Activated CD4-positive, alpha-beta T cell treated with anti-CD3 and anti-CD28 coated beads, Interleukin-2, amount 50 U/mL, for 16 hours (primary cell): ENCODE measurements around the gene KCTD2.
"Not testable (repeated sequence)": the region's sequence is repeated elsewhere in the genome, so short reads cannot be mapped to it uniquely, and the experiment has no call there.

Experiments
- DNase-seq: peaks from one replicate; pipeline ENCODE4 v3.0.0-alpha.2; 2020

KCTD2 gene

DNA sequence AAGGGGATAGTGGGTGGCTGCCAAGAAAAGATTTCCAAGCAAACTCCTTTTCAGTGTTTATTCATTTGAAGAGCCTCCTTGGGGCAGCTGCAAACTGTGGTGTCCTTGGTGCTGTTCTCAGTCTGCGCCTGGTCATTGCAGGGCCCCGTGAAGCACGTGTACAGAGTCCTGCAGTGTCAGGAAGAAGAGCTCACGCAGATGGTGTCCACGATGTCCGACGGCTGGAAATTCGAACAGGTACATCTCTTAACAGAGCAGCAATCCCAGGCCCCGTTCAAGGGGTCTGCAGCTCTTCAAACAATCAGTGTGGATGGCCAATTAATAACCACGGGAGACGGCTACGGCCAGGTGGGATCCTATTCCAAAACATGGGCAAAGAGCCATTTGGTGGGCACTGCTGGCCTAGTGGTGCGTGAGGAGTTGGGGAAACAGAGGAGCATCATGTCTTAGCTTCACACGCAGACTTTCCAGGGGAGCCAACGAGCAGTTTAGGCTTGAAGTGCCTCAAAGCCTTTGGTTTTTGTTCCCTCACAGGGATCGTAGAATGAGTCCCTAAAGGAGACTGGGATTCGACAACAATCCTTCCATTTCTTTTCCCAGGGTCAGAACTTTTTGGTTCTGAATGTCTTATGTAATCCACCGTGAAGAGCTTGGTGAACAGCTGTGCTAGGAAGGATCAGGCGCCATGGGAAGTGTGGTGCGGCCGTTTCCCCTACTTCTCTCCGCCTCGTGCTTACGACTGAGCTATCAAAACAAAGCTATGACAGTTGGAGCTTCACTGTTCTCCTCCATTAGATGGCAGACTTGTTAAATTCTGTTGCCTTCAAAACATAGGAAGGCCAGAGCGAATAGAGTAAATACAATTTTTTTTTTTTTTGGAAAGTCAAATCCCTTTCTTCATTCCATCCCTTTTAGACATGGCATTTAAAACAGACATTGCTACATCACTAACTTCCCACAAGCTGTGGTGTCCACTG, 12.6 kb downstream of the KCTD2 start:
- no peak for DNase-seq

DNA sequence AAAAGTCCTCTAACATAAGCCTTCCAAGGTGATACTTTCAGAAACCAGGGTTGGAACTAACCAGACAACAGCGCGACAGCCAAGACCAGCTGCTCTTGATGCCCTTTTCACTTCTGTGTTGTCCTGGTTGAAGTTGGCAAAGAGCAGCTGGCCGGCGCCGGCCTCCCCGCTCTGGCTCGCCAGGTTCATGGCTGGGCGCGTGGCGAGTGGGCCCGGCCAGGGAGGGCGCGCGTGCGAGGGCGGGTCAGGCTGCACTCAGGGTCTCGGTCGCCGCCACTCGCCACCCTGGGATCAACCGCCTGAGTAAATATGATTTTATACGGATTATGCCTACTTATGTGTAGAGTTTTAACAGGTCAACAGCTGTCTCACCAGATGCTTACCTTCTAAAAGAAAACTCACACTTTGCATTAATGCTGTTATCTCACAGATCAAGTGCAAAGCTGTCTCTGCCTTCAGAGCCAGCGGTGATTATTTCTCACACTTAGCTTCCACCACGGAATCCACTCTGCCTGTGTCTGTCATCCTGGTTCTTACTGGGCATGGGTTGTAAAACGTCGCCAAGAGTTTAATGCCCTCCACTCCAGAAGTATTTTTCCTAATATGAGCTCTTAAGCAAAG, 13.5 kb downstream of the KCTD2 start:
- DNase-seq = no peak

DNA sequence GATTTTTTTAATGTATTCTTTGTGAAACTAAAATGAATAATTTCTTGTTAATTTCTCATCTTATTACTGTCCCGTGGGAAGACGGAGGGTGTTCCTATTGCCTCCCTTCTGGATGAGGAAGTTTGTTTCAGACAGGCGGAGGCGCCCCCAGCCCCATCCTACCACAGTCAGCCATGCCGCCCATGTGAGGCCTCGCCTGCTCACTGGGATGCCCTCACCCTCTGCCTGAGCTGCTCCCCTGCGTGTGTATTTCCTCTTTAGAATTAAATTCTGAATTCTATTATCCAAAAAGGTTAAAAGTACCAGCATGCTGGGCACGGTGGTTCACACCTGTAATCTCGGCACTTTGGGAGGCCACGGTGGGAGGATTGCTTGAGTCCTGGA, 14.0 kb downstream of the KCTD2 start:
- DNase-seq = no peak

DNA sequence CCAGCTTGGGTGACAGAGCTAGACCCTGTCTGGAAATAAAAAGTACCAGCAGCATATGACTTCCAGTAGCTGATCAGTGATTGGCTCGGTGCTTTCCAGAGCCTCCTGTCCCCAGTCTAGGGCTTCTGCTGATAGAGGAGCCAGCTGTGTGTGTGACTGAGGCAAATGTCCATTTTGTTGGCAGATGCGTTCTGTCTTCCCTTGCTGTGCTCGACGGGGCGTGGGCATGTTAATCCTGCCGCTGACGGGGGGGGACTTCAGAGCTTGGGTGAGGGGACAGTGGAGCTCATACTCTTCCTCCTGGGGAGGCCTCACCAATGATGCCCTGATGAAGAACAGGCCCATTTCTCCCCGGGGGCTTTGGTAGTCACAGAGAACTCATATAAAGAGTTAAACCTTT, 14.6 kb downstream of the KCTD2 start:
- DNase-seq = no peak

DNA sequence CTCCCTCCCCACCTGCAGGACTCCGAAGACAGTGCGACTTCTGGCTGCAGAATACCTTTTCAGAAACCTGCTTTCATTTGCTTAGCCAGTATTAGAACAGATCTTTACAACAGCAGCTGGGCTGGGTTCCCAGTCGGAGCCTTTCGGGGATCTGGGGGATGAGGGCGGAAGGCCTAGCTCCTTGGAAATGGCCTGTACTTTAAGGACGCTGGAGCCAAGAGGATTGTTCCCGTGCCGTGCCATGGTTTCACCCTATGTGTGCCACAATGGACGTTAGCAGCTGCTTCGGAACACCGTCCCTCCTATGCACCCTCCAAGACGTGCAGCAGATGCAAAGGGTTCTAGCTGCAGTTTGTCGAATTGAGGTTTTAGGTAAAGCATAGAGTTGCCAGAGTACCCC, 16.2 kb downstream of the KCTD2 start:
- DNase-seq = no peak

GRCh38 chr17:75063626-75064025, 16.6 kb downstream of the KCTD2 start:
- no peak for DNase-seq

DNA sequence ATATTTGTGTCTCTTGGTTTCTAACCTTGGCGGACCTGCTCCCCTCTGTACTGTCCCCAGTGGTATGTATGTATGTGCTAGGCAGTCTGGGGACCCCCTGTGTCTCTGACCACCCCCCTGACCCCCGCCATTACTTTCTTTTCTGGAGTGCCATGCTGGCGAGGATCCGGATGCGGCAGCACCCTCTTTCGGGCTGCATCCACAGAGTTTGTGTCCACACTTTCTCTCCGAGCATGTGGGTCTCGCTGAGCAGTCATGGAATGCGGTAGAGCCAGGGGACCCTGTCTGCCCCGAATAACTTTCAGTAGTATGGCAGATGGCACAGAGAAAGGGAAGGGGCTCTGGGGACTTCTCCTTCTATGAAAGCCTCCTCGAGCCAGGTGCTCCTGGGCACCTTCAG, 17.0 kb downstream of the KCTD2 start:
- DNase-seq = no peak

GRCh38 chr17:75064460-75064859, 17.4 kb downstream of the KCTD2 start:
- no peak for DNase-seq

- DNase-seq = no peak
Observed at GRCh38 chr17:75064867-75065561, 18.0 kb downstream of the KCTD2 start.

DNA sequence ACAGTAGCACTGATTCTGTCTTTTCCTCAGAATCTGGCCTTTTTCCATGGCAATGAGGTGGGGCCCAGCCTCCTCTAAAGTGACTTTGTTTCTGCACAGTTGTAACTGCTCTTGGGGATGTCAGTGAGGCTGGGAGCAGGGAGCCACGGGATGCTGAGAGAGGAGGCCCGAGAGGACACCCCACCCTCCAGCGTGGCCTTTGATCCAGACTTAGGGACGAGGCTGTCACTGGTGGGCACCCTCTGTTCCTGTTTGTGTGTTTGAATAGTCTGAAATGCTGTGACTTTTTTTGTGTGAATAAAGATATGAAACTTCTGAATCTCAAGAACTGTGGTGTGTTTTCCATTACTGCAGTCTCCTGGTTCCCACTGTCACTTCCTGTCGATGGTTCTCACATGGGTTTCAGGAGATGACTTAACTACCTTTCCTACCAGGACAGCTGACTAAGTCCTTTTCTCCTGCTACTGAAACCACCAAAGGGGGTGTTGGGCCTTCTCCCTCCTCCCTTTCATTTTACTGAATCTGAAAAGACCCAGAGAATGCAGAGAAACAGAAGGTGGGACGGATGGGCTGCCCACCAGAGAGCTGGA, 18.6 kb downstream of the KCTD2 start:
- peak; percentile 59 for DNase-seq

- DNase-seq = peak; percentile 70
Observed at GRCh38 chr17:75067856-75068255, 20.8 kb downstream of the KCTD2 start.

DNA sequence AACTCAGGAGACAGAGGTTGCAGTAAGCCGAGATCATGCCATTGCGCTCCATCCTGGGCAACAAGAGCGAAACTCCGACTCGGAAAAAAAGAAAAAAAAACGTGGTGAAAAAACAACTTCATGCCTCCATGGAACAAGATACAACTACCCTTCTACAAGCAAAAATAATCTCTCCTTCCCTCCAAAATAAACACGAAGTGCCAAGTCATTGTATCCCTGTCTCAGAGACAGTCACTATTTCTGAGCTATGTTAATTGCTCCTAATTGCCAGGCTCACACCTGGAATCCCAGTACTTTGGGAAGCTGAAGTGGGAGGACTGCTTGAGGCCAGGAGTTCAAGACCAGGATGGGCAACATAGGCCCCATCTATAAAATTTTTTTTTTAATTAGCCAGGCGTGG, 21.7 kb downstream of the KCTD2 start:
- no peak for DNase-seq

DNA sequence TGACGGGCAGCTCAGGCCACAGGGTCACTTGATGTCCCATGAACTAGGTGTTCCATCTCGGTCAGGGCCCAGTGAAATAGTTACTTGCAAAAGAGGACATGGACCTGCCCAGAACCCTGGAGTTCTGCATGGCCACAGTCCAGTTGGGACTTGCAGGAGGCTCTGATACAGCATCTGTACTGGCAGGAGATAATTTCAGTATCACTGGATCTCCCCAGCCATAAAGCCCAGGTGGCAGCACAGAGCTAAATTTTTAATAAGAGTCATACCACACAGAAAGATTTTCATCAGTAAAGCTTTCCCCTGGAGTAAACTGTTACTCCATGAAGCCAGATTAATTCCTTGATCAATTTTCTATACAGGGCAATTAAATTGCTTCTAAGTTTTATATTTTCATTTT, 22.8 kb downstream of the KCTD2 start:
- DNase-seq = no peak

DNA sequence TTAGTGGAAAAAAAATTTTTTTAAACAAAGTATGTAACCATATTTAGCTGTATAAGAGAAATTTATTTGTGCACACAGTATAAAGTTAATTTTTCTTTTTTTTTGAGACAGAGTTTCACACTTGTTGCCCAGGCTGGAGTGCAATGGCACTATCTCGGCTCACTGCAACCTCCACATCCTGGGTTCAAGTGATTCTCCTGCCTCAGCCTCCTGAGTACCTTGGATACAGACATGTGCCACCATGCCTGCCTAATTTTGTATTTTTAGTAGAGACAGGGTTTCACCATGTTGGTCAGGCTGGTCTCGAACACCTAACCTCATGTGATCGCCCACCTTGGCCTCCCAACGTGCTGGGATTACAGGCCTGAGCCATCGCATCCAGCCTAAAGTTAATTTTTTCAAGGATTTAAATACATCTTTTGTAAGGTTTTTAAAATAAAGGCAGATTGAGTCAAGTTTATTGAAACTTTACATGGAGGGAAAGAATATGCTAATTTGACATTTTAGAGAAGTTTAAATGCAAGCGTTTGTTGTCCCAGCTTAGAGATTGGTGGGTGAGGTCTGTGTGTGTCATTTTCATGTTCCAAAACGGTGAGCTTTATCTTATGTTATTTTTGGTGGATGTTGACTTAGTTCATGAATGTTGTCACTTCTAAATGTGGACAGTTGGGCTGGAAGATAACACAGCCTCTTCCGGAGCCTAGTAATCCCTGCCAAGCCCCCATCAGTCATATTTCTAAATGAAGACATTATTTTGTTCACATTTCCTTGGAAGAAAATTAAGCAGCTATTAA, 24.6 kb downstream of the KCTD2 start:
- DNase-seq = not testable (repeated sequence)

DNA sequence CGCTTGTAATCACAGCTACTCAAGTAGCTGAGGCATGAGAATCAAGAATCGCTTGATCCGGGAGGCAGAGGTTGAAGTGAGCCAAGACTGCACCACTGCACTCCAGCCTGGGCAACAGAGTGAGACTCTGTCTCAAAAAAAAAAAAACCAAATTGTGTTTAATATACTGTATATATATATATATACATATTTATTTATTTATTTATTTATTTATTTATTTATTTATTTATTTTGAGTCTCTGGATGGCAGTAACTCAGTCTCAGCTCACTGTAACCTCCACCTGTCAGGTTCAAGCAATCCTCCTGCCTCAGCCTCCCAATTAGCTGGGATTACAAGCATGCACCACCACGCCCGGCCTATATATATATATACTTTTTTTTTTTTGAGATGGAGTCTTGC, 25.9 kb downstream of the KCTD2 start:
- DNase-seq = not testable (repeated sequence)

- no peak for DNase-seq
Observed at GRCh38 chr17:75073618-75074047, 26.6 kb downstream of the KCTD2 start.

GRCh38 chr17:75074532-75074931, 27.5 kb downstream of the KCTD2 start:
- no peak for DNase-seq

- no peak for DNase-seq
Observed at GRCh38 chr17:75075597-75076336, 28.7 kb downstream of the KCTD2 start.

- DNase-seq = no peak
Observed at GRCh38 chr17:75077072-75077495, 30.1 kb downstream of the KCTD2 start.

DNA sequence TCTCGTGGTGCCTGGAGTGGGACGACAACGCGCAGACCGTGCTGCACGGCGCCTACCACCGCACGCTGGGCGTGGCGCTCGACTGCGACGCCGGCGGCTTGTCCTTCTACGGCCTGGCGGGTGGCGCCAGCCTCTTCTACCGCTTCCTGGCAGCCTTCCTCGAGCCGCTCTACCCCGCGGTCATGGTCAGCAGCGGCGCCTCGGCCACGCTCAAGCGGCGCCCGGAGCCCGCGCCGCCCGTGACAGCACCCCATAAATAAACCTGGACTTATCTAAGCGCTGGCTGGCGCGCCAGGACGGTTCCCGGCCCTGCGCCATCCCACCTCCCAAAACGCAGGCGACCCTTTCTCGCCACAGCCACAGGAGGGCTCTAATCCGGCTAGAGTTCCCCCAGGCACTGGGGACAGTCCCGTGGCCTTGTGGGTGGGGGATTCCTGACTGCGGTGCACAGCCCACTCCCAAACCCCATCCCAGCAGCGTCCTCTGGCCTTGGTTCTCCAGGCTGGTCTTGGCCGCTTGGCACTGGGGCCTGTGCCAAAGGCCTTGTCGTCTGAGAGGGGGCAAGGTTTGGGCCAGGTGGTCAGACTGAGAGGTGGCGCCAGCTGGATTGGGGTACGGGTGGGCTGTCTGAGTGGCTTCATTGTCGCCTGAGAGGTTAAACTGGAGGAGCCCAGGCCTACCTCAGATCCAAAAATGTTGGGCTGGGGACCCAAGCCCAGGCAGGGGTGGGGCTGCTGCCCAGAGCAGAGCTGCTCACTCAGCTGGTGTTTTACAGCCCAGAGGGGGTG, 30.7 kb downstream of the KCTD2 start:
- DNase-seq = peak; percentile 46
